GM23248 (cell line): ENCODE results near the gene CKS1B.

Source experiments
- EZH2 ChIP-seq: fragments of 200-600 bp; sonication (generic); IDR thresholded peaks from 2 replicates; pipeline ENCODE4 v1.6.1; 2018; ENCODE audit warnings: antibody characterized with exemption, mild to moderate bottlenecking; ENCODE audit not compliant: insufficient read depth, poor library complexity, severe bottlenecking
- EZH2phosphoT487 ChIP-seq: fragments of 200-600 bp; sonication (generic); IDR thresholded peaks from 2 replicates; pipeline ENCODE4 v1.6.1; 2018; ENCODE audit warnings: antibody characterized with exemption, moderate library complexity, mild to moderate bottlenecking, low read depth; ENCODE audit not compliant: insufficient read depth

DNA sequence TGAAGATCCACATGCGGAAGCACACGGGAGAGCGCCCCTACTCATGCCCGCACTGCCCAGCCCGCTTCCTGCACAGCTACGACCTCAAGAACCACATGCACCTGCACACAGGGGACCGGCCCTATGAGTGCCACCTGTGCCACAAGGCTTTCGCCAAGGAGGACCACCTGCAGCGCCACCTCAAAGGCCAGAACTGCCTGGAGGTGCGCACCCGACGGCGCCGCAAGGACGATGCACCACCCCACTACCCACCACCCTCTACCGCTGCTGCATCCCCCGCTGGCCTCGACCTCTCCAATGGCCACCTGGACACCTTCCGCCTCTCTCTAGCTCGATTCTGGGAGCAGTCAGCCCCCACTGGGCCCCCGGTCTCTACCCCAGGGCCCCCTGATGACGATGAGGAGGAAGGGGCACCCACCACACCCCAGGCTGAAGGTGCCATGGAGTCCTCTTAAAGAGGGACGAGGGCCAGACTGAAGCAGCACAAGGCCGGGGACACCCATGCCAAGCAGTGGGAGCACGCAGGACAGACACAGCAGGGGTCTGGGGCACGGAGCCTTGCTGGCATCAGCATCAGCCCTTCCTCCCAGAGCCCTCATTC is 41.9 kb downstream of the CKS1B start:
- no peak for TF ChIP-seq EZH2
- TF ChIP-seq EZH2phosphoT487, result no peak
